Sciatic nerve (tissue), 2 donors: ENCODE data around the gene PRKAG1. TPM values are rescaled to one million over a fixed set of nuclear protein-coding genes. Genes with fewer than 3 reads are reported as not detected.
A peak's percentile ranks its signal among the peaks of the same experiment; 100 is the strongest.

ENCODE experiments used
- ATAC-seq: fragments of 200-7000 bp; cut with Tn5 transposase; one replicate; pipeline ENCODE4 v1.9.1; 2020; ENCODE audit warnings: mild to moderate bottlenecking, moderate library complexity
- DNase-seq: peaks from one replicate; pipeline ENCODE4 v3.0.0-alpha.2; 2020; ENCODE audit warnings: low spot score
- intact Hi-C: fragments of 100-400 bp; cut with DNase I; formaldehyde crosslinking; loops from one replicate; pipeline ENCODE4 v1.14.2; 2022
- total RNA-seq: library from RNA; stranded (reverse); fragmentation: NEBNext Ultra II Directional; extraction: Animal tissue kit (Norgen Biotek cat#: 25700); gene quantifications from one replicate; pipeline ENCODE4 v1.2.1, GENCODE V29; 2021
- donor health status: DM: no; HTN: no; CAD: no.
- donor health status: DM: no; HTN: no; CAD: no.

Gene PRKAG1
- total RNA-seq, 1 donor from 2014 or later: 46.4 TPM

DNA sequence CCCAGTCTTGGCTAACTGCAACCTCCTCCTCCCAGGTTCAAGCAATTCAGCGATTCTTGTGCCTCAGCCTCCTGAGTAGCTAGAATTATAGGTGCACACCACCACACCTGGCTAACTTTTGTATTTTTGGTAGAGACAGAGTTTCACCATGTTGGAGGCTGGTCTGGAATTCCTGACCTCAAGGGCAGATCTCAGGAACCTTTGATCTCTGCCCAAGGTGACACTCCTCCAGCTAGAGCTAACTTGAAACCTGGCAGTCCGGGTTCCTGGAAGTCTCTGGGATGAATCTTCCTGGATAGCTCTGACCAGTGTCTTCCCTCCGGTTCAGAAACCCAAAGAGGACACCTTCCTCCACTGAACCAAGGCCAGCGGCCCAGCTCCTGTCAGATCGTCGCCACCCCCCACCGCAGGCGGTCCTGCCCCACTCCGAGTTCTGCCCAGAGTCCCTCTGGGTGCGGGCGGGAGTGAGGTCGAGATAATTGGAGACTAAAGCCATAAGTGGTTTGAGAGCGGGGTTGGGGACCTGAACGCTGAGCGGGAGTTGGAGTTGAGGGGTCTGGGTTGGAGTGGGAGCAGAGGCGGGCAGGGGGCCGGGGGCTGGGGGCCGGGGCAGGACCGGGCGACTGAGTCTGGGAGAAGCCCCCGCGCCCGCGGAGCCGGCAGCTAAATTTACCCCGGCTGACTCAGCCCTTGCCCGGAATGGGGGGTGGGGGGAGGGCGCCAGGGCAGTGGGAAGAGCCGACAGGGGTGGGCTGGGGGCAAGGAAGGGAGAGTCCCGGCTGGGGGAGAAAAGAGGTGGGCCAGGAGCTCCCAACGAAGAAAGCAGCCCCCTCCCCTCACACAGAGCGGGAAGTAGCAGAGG lies 24.1 kb downstream of the PRKAG1 start:
- no peak for ATAC-seq
- intact Hi-C loops: loop anchor here (10.0 kb wide), 1 partner anchor 140 kb away; the partner anchor contains the start of gene DDX23

GRCh38 chr12:48993787-48994186 lies 24.8 kb downstream of the PRKAG1 start:
- intact Hi-C loops: loop anchor here (10.0 kb wide), 1 partner anchor 139 kb away; the partner anchor contains the start of gene DDX23
- ATAC-seq: no peak

More for the DNA sequence above, 24.1 kb downstream of the PRKAG1 start:
- DNase-seq: no peak

GRCh38 chr12:48991247-48992050 lies 27.1 kb downstream of the PRKAG1 start:
- no peak for ATAC-seq
- no peak for DNase-seq
- intact Hi-C loops: loop anchor here (10.0 kb wide), 1 partner anchor 137 kb away; the partner anchor contains the start of gene DDX23

More at GRCh38 chr12:48993787-48994186, 24.8 kb downstream of the PRKAG1 start:
- no peak for DNase-seq

- intact Hi-C loops: loop anchor here (10.0 kb wide), 1 partner anchor 136 kb away; the partner anchor contains the start of gene DDX23
- no peak for ATAC-seq
- DNase-seq: no peak
Observed at GRCh38 chr12:48990552-48990951, 28.0 kb downstream of the PRKAG1 start.

- ATAC-seq: peak; percentile 71
- intact Hi-C loops: no loop called here
- peak; percentile 84 for DNase-seq
Observed at GRCh38 chr12:48988030-48988649, 30.4 kb downstream of the PRKAG1 start.

DNA sequence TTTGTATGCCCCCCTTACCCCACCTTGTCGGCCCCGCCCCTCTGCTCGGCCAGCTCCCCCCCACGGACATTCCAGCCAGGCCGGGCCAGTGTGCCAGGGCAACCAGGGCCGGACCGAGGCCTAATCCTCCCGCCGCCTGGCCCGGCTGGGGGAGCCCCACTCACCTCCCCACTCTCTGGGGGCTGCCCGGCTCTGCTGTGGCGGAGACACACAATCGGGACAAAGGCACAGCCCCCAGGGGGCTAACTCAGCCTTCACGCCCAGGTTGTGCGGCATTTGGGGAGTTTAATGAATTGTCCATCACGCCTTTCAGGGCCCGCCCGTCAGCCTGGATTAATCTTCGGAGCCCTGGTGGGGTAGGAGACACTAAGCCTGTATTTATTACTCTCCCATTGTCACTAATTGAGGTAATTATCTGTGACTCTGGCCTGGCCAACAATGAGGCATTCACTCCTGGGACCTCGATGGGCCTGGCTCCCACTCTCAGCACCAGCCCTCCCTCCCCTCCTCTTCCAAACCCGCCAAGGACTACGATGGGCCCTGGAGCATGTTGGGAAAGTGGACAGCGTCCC lies 31.8 kb downstream of the PRKAG1 start:
- intact Hi-C loops: no loop called here
- DNase-seq (no peak), ATAC-seq (no peak)

DNA sequence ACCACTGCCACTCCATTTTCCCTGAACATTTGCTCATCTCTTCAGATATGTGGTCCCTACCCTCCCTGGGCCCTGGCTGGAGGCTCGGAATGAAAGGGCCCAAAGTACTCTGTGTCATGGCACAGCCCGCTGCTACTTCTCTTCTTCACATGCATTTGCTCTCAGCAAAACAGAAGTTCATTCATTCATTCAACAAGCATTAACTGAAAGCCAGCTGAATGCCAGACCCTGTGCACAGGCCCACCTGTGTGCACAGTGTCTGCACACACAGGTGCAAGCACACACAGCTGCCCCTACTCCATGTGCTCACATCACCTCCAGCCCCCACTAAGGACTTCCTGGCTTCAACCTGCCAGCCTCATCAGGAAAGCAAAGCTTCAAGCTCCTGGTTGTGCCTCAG lies 32.7 kb downstream of the PRKAG1 start:
- DNase-seq (no peak), ATAC-seq (no peak)
- intact Hi-C loops: no loop called here

GRCh38 chr12:48985475-48985897 lies 33.1 kb downstream of the PRKAG1 start:
- DNase-seq (no peak), ATAC-seq (no peak)
- intact Hi-C loops: no loop called here

GRCh38 chr12:48982397-48983080 lies 36.0 kb downstream of the PRKAG1 start:
- intact Hi-C loops: no loop called here
- ATAC-seq (no peak), DNase-seq (no peak)

DNA sequence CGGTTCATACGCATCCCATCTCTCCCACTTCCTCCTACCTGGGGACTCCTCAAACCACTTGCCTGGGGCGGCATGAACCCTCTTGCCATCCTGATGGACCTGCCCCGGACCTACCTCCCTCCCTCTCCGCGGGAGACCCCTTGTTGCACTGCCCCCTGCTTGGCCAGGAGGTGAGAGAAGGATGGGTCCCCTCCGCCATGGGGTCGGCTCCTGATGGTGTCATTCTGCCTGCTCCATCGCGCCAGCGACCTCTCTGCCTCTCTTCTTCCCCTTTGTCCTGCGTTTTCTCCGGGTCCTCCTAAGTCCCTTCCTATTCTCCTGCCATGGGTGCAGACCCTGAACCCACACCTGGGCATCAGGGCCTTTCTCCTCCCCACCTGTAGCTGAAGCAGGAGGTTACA lies 36.8 kb downstream of the PRKAG1 start:
- no peak for DNase-seq
- ATAC-seq: no peak
- intact Hi-C loops: no loop called here

DNA sequence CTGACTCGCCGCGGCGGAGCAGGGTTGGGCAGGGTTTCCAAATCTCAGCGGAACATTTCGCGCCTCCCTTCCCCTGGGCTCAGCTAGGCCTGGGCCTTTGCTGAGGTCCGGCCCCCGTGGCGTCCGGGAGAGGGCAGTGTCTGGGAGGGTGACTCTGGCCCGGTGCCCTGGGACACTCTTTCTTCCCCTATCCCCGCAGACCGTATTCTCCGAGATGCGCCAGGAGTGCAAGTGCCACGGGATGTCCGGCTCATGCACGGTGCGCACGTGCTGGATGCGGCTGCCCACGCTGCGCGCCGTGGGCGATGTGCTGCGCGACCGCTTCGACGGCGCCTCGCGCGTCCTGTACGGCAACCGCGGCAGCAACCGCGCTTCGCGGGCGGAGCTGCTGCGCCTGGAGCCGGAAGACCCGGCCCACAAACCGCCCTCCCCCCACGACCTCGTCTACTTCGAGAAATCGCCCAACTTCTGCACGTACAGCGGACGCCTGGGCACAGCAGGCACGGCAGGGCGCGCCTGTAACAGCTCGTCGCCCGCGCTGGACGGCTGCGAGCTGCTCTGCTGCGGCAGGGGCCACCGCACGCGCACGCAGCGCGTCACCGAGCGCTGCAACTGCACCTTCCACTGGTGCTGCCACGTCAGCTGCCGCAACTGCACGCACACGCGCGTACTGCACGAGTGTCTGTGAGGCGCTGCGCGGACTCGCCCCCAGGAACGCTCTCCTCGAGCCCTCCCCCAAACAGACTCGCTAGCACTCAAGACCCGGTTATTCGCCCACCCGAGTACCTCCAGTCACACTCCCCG lies 37.4 kb downstream of the PRKAG1 start:
- intact Hi-C loops: no loop called here
- DNase-seq: no peak
- no peak for ATAC-seq

DNA sequence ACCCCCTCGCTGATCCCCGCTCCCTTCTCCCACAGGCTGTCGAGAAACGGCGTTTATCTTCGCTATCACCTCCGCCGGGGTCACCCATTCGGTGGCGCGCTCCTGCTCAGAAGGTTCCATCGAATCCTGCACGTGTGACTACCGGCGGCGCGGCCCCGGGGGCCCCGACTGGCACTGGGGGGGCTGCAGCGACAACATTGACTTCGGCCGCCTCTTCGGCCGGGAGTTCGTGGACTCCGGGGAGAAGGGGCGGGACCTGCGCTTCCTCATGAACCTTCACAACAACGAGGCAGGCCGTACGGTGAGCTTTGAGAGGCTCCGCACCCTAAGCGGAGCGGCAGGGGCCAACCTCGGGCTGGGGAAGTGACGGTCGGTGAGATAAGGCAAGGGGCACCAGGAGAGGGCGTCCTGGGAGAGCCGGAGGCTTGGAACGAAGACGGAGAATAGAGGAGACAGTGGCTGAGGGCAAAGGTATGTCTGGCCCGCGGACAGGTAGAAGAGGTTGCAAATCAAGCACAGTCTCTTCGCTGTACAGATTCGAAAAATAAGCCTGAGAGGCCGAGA lies 38.1 kb downstream of the PRKAG1 start:
- ATAC-seq: no peak
- DNase-seq: no peak
- intact Hi-C loops: no loop called here

DNA sequence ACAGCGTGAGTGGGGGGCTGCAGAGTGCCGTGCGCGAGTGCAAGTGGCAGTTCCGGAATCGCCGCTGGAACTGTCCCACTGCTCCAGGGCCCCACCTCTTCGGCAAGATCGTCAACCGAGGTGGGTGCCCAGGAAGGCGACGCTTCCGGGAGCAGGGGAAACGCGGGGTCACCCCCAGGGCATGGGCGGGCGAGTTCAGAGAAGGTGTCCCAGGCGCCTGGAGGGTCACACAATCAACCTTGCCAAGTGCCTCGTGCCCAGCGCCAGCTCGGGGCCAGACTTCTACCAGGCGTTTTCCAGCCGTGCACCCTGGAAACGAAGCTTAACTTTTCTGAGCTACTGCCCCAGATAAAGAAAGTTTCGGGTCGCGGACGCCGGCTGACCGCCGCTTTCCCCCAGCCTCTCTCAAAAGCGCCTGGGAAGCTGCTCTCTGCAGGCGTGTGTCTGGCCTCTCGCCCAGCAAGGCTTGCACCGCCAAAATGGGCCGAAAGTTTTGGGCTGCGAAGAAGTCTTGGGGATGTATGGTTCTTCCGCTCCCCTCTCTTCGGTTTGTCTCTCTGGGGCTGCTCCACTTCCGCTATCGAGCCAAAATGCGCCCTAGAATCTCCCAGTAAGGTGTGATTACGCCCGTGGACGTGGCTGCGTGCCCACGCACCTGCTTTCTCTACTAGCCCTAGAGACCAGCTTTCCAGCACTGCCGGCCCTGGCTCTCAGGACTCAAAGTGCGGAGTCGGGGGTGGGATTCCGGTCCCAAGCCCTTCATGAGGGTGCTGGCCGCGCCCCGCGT lies 38.8 kb downstream of the PRKAG1 start:
- no peak for DNase-seq
- peak; percentile 33 for ATAC-seq
- intact Hi-C loops: no loop called here

GRCh38 chr12:48978741-48979601 lies 39.6 kb downstream of the PRKAG1 start:
- DNase-seq (no peak), ATAC-seq (no peak)
- intact Hi-C loops: no loop called here

GRCh38 chr12:48978291-48978740 lies 40.3 kb downstream of the PRKAG1 start, which contains the start of gene WNT1:
TSS of gene WNT1 (plus strand) at chr12:48978322. CDS start at chr12:48978651, 329 bp downstream.
- intact Hi-C loops: no loop called here
- no peak for DNase-seq
- no peak for ATAC-seq
